SK-N-MC (cell line): ENCODE data around the gene ADCY5.

Experiments
- EZH2 ChIP-seq: fragments of 200-600 bp; sonication (generic); IDR thresholded peaks from one replicate; pipeline ENCODE4 v1.6.1; 2017; ENCODE audit warnings: antibody characterized with exemption
- FOXP2 ChIP-seq: optimal IDR thresholded peaks from 2 replicates; pipeline ENCODE3; 2011; ENCODE audit warnings: mild to moderate bottlenecking, moderate library complexity; ENCODE audit not compliant: insufficient read depth; ENCODE audit errors: extremely low read length, control extremely low read depth
- POLR2AphosphoS5 ChIP-seq: IDR thresholded peaks from 2 replicates; pipeline ENCODE4 v1.6.1; 2012; ENCODE audit warnings: mild to moderate bottlenecking, low read depth, low read length, borderline replicate concordance

DNA sequence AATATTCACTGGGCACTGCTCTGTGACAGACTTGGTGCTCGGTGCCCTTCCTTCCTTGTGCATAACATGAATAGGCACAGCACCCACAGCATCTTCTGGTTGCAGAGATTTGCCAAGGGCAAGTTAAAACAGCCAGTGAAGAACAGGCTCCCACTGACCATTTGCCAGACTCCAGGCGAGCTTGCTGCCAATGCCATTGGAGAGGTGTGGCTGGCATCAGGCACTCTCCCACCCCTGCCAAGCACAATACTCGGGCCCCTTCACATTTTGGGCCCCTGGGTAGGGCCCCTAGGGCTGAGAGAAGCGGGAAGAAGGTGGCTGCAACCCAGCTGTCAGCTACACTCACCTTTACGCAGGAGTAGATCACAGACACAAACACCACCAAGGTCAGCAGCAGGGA lies 135.0 kb downstream of the ADCY5 start:
- TF ChIP-seq POLR2AphosphoS5 (no peak), EZH2 (no peak), FOXP2 (no peak)
